Subcutaneous adipose tissue (tissue), 4 donors: ENCODE measurements around the gene TMEM236. TPM values are rescaled to one million over a fixed set of nuclear protein-coding genes. Genes with fewer than 3 reads are reported as not detected.

Experiments used
- CTCF ChIP-seq: fragments of 450-650 bp; IDR thresholded peaks from one replicate; pipeline ENCODE4 v1.5.1; 2016; ENCODE audit warnings: low read depth, mild to moderate bottlenecking, control low read depth, antibody characterized with exemption, moderate library complexity
- total RNA-seq, 4 donors: library from RNA; depleted of rRNA; stranded (reverse); fragments of >200 nt; gene quantifications; one replicate each; pipeline ENCODE4 v1.1.0, GENCODE V29; 2016

Gene TMEM236
- total RNA-seq, 4 donors from 2014 or later: 3.2 to 6.8 (median 5.8) TPM

GRCh38 chr10:17781856-17782255 lies 29.9 kb downstream of the TMEM236 start:
- TF ChIP-seq CTCF: no peak

- TF ChIP-seq CTCF: no peak
Observed at GRCh38 chr10:17782921-17783665, 31.1 kb downstream of the TMEM236 start.

GRCh38 chr10:17783751-17784150 lies 31.8 kb downstream of the TMEM236 start:
- no peak for TF ChIP-seq CTCF

DNA sequence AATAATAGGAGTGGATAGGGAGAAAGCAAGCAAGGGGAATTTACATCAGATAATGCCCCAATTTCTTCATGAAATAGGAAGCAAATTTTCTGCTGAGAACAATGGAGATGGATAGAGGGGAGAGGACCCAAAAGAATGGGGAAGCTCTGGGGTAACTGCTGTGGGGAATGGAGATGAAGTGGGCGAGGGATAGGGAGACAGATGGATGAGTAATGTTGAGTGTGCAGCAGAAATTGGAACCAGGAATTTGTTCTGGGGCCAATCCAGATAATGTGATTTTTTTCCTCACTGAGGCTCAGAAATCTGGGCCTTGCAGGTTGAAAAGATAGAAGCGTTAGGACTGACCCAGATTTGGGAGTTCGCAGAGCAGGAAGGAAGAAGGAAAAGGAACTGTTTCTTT lies 32.7 kb downstream of the TMEM236 start:
- no peak for TF ChIP-seq CTCF

- TF ChIP-seq CTCF: no peak
Observed at GRCh38 chr10:17785276-17785930, 33.4 kb downstream of the TMEM236 start.

- no peak for TF ChIP-seq CTCF
Observed at GRCh38 chr10:17787087-17787961, 35.3 kb downstream of the TMEM236 start.

- TF ChIP-seq CTCF: no peak
Observed at GRCh38 chr10:17788646-17789045, 36.6 kb downstream of the TMEM236 start.
